Activated B cell treated with CpG ODN at 0.5 μM for 24 hours (primary cell): Measurements from ENCODE around the gene ZNF146. TPM values are rescaled to one million over a fixed set of nuclear protein-coding genes. Genes with fewer than 3 reads are reported as not detected.
"Not testable (repeated sequence)": the region's sequence is repeated elsewhere in the genome, so short reads cannot be mapped to it uniquely, and the experiment has no call there.

ENCODE experiments used
- ATAC-seq: fragments of 200-7000 bp; cut with Tn5 transposase; one replicate; pipeline ENCODE4 v1.10.0; 2021; ENCODE audit warnings: low read depth, mild to moderate bottlenecking, moderate library complexity
- CTCF ChIA-PET: fragments of 350-600 bp; sonication (Branson Sonifier 250); formaldehyde crosslinking; loops from one replicate; lab custom pipeline; 2021; ENCODE audit warnings: antibody characterized with exemption; lab: Charles Lee
- POLR2A ChIA-PET: fragments of 350-600 bp; sonication (Branson Sonifier 250); formaldehyde crosslinking; loops from one replicate; lab custom pipeline; 2021; ENCODE audit warnings: antibody characterized with exemption; lab: Charles Lee
- DNase-seq: peaks from one replicate; pipeline ENCODE4 v3.0.0; 2022
- H3K27ac Mint-ChIP-seq: one replicate; pipeline ENCODE4 v1.8.0; 2020; ENCODE audit warnings: mixed read lengths
- H3K27me3 Mint-ChIP-seq: one replicate; pipeline ENCODE4 v1.8.0; 2021; ENCODE audit warnings: mixed read lengths
- H3K36me3 Mint-ChIP-seq: one replicate; pipeline ENCODE4 v1.8.0; 2021; ENCODE audit warnings: low read depth, mixed read lengths
- H3K4me1 Mint-ChIP-seq: one replicate; pipeline ENCODE4 v1.8.0; 2021; ENCODE audit warnings: mixed read lengths
- H3K4me3 Mint-ChIP-seq: one replicate; pipeline ENCODE4 v1.8.0; 2020; ENCODE audit warnings: mild to moderate bottlenecking, mixed read lengths
- H3K9me3 Mint-ChIP-seq: one replicate; pipeline ENCODE4 v1.8.0; 2020; ENCODE audit warnings: mixed read lengths
- CTCF ChIP-seq: fragments of 200-600 bp; IDR thresholded peaks from one replicate; pipeline ENCODE4 v1.8.0; 2022; ENCODE audit warnings: antibody characterized with exemption, mild to moderate bottlenecking
- intact Hi-C: fragments of 100-400 bp; cut with micrococcal nuclease; formaldehyde crosslinking; loops from one replicate; pipeline ENCODE4 v1.15.1; 2024
- total RNA-seq: library from RNA; stranded (reverse); gene quantifications from 2 replicates; pipeline ENCODE4 v1.2.3, GENCODE V29; 2022

Gene ZNF146
- total RNA-seq, 1 donor from 2014 or later: 63.2 TPM

DNA sequence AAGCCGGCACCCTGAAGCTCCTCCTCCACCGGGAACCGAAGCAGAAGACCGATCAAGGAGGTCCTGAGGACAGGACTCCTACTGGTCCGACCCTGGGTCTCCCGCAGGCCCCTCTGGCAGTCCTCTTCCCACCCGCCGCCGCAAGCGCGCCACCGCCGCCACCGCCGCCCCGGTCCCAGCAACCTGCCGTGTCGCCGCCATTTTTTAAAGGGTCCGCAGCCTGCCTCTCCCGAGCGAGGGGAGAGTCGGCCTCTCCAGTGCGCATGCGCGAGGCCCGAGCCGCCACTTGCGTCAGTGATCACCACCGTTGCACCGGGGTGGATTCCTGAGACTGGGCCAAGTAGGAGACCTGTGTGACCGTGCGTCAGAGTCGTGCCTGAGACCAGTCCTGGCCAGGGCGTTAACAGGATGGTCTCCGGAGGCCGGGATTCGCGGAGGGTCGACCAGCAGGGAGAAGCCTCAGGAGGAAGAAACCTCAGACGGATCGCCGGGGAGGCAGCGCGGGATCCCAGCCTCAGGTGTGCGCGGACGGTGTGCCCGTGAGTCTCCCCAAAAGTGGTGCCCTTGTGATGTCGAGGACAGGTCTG lies 51.6 kb downstream of the ZNF146 start:
- ATAC-seq (no peak), DNase-seq (no peak)
- Mint-ChIP-seq H3K36me3 (peaks cover 1% of the 10 kb centered on the region), H3K4me3 (no peak overlapping the region), H3K27ac (no peak overlapping the region), H3K27me3 (no peaks in the 10 kb centered on the region), H3K9me3 (peaks cover 5% of the 10 kb centered on the region), H3K4me1 (no peaks in the 10 kb centered on the region)
- no peak for TF ChIP-seq CTCF
- intact Hi-C loops: no loop called here
- ChIA-PET CTCF (no interaction called here), POLR2A (no interaction called here)

DNA sequence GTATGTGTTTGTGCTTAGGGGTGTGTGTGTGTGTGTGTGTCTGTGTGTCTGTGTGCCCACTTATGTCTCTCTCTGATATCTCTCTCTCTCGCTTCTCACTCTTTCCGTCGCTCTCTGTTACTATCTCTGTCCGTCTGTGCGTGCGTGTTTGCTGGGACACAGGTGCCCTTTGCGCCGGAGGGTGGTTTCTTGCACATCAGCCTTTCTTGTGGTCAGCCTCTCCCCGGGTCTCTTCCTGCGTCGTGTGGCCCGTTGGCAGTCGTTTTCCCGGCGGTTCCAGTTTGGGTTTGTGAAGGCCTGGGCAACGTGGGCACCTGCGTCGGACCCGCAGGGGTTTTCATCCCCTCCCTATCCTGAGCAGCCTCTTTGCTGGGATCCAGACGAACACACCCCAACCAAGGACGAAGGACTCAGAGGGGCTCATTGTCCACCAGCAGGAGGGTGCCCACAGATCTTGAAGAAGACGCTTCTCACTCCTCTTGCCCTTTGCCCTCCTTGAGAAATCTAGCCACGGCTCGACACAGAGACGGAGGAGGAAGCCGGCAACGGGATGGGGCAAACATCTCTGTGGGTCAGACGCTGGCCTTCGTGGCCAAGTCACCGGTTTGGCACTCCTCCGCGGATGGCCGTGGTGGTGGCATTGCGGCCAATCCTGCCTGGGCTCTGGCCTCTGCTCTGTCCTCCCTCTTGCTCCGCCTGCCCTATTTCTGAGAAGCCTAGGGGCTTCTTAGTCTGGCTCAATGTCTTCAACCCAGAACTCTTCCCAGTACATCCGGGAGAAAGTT lies 52.3 kb downstream of the ZNF146 start:
- no peak for TF ChIP-seq CTCF
- Mint-ChIP-seq H3K9me3 (peaks cover 5% of the 10 kb centered on the region), H3K27ac (no peak overlapping the region), H3K4me1 (no peaks in the 10 kb centered on the region), H3K36me3 (peaks cover 1% of the 10 kb centered on the region), H3K27me3 (no peaks in the 10 kb centered on the region), H3K4me3 (no peak overlapping the region)
- intact Hi-C loops: no loop called here
- ATAC-seq: no peak
- POLR2A ChIA-PET: no interaction called here
- CTCF ChIA-PET: no interaction called here
- DNase-seq: no peak

DNA sequence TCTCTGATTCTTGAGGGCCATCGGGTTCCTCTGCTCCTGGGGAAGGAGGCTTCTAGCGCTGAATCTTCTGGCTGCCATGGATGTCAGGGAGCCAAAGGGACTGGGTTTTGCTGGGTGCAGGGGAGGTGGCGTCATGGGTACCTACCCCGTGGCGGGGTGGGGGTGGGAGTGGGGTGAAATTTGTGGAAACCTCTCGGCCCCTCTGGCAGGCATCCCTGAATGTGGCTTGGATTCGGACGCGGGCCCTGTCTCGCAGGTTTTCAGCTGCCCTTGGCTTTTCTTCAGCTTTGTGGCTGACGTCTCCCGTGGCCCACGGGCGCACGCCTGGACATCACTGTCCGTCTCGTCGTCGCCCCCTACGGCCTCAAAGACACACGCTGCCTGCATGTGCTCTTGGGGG lies 53.2 kb downstream of the ZNF146 start:
- H3K27me3 Mint-ChIP-seq, H3K36me3 Mint-ChIP-seq, ATAC-seq, H3K27ac Mint-ChIP-seq, intact Hi-C loops, POLR2A ChIA-PET, H3K9me3 Mint-ChIP-seq, H3K4me1 Mint-ChIP-seq, H3K4me3 Mint-ChIP-seq, CTCF ChIA-PET, DNase-seq: not testable (repeated sequence)

DNA sequence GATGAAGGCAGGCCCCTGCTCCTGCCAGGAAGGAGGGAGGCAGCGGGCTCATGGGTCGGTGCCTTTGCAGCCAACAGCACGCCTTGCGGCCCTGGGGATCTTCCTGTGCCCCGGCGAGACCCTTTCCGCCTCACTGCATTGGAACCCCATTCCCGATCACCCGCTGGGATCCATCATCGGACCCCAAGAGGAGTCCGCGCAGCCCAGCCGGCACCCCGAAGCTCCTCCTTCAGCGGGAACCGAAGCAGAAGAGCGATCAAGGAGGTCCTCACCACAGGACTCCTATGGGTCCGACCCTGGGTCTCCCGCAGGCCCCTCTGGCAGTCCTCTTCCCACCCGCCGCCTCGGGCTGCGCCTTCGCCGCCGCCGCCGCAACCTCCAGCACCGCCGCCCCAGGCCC lies 53.7 kb downstream of the ZNF146 start:
- H3K4me1 Mint-ChIP-seq, H3K36me3 Mint-ChIP-seq, H3K9me3 Mint-ChIP-seq, intact Hi-C loops, POLR2A ChIA-PET, CTCF ChIA-PET, ATAC-seq, H3K4me3 Mint-ChIP-seq, DNase-seq, H3K27me3 Mint-ChIP-seq, H3K27ac Mint-ChIP-seq: not testable (repeated sequence)

DNA sequence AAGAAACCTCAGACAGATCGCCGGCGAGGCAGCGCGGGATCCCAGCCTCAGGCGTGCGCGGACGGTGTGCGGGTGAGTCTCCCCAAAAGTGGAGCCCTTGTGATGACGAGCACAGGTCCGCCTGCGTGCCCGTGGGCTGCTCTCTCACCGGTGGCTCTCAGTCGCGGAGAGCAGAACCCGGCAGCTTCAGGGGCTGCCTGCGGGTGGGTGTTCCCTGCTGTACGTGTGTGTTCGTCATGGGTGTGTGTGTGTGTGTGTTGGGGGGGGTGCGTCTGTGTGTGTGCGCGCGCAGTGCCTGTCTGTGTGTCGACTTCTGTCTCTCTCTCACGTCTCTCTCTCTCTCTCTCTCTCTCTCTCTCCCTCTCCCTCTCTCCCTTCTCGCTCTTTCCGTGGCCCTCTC lies 54.4 kb downstream of the ZNF146 start:
- H3K27ac Mint-ChIP-seq, intact Hi-C loops, DNase-seq, H3K27me3 Mint-ChIP-seq, H3K4me3 Mint-ChIP-seq, ATAC-seq, H3K9me3 Mint-ChIP-seq, CTCF ChIA-PET, H3K4me1 Mint-ChIP-seq, POLR2A ChIA-PET, H3K36me3 Mint-ChIP-seq: not testable (repeated sequence)

Other genes starting within 250 kb of the ZNF146 start
- gene SDHAF1, start 219.9 kb upstream of the ZNF146 start, total RNA-seq: 20.3 and 21.9 TPM in 2 replicates
- gene SYNE4, start 206.3 kb upstream of the ZNF146 start, total RNA-seq: 2.1 and 3.7 TPM in 2 replicates
- gene ALKBH6, start 200.9 kb upstream of the ZNF146 start, total RNA-seq: 32.7 and 39.7 TPM in 2 replicates
- gene CLIP3, start 182.2 kb upstream of the ZNF146 start, total RNA-seq: 0.20 and 0.62 TPM in 2 replicates
- 2.3 and 2.4 TPM in 2 replicates for gene THAP8, start 160.8 kb upstream of the ZNF146 start, total RNA-seq
- 2.7 and 3.3 TPM in 2 replicates for gene WDR62, start 160.2 kb upstream of the ZNF146 start, total RNA-seq
- gene OVOL3, start 104.0 kb upstream of the ZNF146 start, total RNA-seq: not detected in 2 replicates
- gene POLR2I, start 100.2 kb upstream of the ZNF146 start, total RNA-seq: 46.6 and 51.6 TPM in 2 replicates
- 138 and 144 TPM in 2 replicates for gene TBCB, start 99.6 kb upstream of the ZNF146 start, total RNA-seq
- gene CAPNS1, start 75.0 kb upstream of the ZNF146 start, total RNA-seq: 442 and 477 TPM in 2 replicates
- gene COX7A1, start 62.7 kb upstream of the ZNF146 start, total RNA-seq: not detected in 2 replicates
- 2.3 and 3.2 TPM in 2 replicates for gene ZNF565, start 441 bp upstream of the ZNF146 start, total RNA-seq
- gene ZFP14, start 164.1 kb downstream of the ZNF146 start, total RNA-seq: 7.7 and 10.4 TPM in 2 replicates
- 10.4 and 11.4 TPM in 2 replicates for gene ZFP82, start 203.5 kb downstream of the ZNF146 start, total RNA-seq